Uterus (tissue), 2 donors: ENCODE results near the gene DCK.

ENCODE experiments used
- CTCF ChIP-seq, 4 experiments: fragments of 200-600 bp in 2 of 4; fragments of 450-650 bp in 2 of 4; sonication (generic) in 2 of 4; IDR thresholded peaks; one replicate each; pipeline ENCODE4 v1.5.1; 2016 to 2019; ENCODE audit warnings: antibody characterized with exemption in 4 of 4, mild to moderate bottlenecking in 2 of 4, moderate library complexity in 1 of 4
- POLR2A ChIP-seq, 2 donors: fragments of 450-650 bp; IDR thresholded peaks; one replicate each; pipeline ENCODE4 v1.6.1; 2016; ENCODE audit warnings: antibody characterized with exemption in 2 of 2, mild to moderate bottlenecking in 1 of 2, moderate library complexity in 1 of 2

GRCh38 chr4:71070015-71070414, 76.6 kb downstream of the DCK start:
- TF ChIP-seq CTCF (IDR thresholded peaks at IDR 0.05) = no peak
- TF ChIP-seq POLR2A (IDR thresholded peaks at IDR 0.05) = no peak
